ENCODE measurements around the gene AFTPH. TPM values are rescaled to one million over a fixed set of nuclear protein-coding genes. Genes with fewer than 3 reads are reported as not detected.

AFTPH gene
- total RNA-seq, 1 experiment from 2014 or later, result 40.5 TPM

DNA sequence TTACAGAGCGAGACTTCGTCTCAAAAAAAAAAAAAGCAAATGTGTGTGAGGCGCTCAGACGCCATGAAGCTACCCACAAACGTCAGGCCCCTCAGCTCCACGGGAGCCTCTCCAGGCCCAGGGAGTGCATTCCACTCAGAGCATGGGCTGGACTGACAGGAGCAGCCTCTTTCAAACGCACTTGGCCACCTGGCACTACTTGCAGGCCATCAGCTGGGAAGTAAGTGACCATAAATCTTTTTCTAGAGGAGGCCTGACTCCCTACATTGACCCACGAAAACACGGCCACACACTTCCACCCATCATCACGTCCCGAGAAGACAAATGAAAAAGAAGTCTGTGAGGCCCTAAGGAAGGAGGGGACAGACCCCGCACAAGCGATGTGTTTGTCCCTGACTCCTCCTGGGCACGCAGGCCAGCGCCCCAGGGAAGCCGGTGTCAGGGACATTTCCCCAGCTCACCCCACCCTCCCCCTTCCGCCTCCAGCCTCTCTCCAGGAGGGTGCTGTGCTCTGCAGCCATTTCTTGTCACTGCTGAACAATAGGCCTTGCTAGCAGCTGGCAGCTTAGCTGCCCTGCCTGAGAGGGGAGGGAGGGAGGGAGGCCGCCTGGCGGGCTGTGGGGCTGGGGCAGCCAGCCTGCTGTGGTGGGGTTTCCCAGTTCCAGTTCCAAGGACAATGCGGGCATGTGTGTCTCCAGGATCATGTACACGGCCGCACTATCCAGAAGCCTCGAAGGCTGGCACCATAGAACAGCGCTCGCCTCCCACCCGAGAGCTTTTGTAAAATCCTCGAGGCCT is 103.0 kb downstream of the AFTPH start:
- Histone ChIP-seq H3K9me3 (ENCODE audit: insufficient read depth, low read depth) (no peaks in the 10 kb centered on the region), H3F3A (ENCODE audit: insufficient read depth, low read depth) (peaks cover 14% of the 10 kb centered on the region; the same call in 1 of the 2 replicates), H3K4me3 (no peak overlapping the region), H4K20me1 (ENCODE audit: insufficient read depth) (0 out of 2 replicates have a peak, but pooled peaks cover 4% of the 10 kb centered on the region), H3K36me3 (ENCODE audit: low read depth) (0 out of 2 replicates have a peak, but pooled peaks cover 3% of the 10 kb centered on the region), H3K27ac (no peak overlapping the region), H3K79me2 (ENCODE audit: low read depth) (no peaks in the 10 kb centered on the region), H3K9me2 (ENCODE audit: insufficient read depth) (no peaks in the 10 kb centered on the region), H3K4me1 (replicated peaks; ENCODE audit: insufficient read depth) (no peaks in the 10 kb centered on the region), H3K4me2 (no peak overlapping the region), H2AFZ (no peak overlapping the region), H3K27me3 (ENCODE audit: insufficient read depth, low read depth) (no peaks in the 10 kb centered on the region)
- no peak for DNase-seq
- TF ChIP-seq, protein P1, sequence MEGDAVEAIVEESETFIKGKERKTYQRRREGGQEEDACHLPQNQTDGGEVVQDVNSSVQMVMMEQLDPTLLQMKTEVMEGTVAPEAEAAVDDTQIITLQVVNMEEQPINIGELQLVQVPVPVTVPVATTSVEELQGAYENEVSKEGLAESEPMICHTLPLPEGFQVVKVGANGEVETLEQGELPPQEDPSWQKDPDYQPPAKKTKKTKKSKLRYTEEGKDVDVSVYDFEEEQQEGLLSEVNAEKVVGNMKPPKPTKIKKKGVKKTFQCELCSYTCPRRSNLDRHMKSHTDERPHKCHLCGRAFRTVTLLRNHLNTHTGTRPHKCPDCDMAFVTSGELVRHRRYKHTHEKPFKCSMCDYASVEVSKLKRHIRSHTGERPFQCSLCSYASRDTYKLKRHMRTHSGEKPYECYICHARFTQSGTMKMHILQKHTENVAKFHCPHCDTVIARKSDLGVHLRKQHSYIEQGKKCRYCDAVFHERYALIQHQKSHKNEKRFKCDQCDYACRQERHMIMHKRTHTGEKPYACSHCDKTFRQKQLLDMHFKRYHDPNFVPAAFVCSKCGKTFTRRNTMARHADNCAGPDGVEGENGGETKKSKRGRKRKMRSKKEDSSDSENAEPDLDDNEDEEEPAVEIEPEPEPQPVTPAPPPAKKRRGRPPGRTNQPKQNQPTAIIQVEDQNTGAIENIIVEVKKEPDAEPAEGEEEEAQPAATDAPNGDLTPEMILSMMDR (conservative IDR thresholded peaks at IDR 0.05), result no peak
- TF ChIP-seq EZH2 (IDR thresholded peaks at IDR 0.05; ENCODE audit: low read depth), result no peak
- intact Hi-C loops (cut with micrococcal nuclease; ENCODE audit: unreplicated experiment), result no loop called here
- BruUV-seq (replicated peaks), result no TSS peak
- ChIA-PET POLR2A (ENCODE audit: unreplicated experiment) (no interaction called here), CTCF (no interaction called here)

DNA sequence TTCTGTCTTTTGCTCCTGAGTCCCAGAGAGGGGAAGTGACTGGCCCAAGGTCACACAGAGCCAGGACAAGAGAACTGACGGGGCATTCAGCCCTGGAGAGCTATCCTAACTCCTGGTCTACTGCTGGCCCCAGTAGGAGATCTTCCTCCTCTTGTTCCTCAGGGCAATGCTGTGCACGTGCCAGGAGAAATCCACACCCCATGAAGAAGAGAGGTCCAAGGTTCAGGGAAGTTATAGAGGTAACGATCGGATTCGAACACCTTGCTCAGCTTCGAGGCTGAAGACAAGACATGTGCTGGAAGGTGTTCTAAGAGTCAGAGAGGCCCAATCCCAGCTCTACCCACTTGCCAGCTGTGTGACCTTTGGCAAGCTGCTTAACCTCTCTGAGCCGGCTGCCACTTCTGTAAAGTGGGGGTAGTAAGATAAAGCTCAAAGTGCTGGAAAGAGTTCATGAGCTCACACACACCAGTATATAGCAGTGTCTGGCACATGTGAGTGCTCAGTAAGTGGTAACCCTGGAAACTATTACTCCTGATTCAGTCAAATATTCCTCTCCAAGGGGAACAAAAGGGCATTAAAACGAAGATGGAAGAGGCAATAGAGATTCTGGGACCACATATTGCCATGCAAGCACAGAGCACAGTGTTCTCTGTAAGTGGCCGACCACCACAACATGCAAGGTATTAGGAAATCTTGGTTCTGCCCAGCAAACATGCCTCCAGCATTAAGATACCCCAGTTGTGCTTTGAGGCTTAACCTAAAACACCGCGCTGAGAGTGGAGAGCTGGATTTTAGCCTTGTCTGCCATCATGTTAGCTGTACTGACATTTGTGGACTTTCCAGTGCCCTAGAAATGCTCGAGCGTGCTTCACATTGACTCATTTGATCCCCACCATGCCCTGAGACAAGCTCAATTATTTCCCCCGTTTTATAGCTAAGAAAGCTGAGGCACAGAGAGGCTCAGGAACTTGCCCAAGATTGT is 104.0 kb downstream of the AFTPH start:
- CTCF ChIA-PET, result interaction anchor here (0.6 kb wide), 1 partner anchor 21 kb away, joined by 3 read pairs; no protein-coding TSS in a partner anchor
- POLR2A ChIA-PET (ENCODE audit: unreplicated experiment), result no interaction called here
- 0 out of 2 replicates have a peak, but pooled peaks cover 3% of the 10 kb centered on the region for H3K36me3 ChIP-seq (ENCODE audit: low read depth)
- H3K27me3 ChIP-seq (ENCODE audit: insufficient read depth, low read depth), result no peaks in the 10 kb centered on the region
- H3K4me1 ChIP-seq (replicated peaks; ENCODE audit: insufficient read depth), result no peaks in the 10 kb centered on the region
- H3K79me2 ChIP-seq (ENCODE audit: low read depth), result peaks cover 5% of the 10 kb centered on the region; the same call in 1 of the 2 replicates
- H3K9me2 ChIP-seq (ENCODE audit: insufficient read depth), result no peaks in the 10 kb centered on the region
- H3K9me3 ChIP-seq (ENCODE audit: insufficient read depth, low read depth), result no peaks in the 10 kb centered on the region
- no peak for DNase-seq
- no peak overlapping the region for H3K27ac ChIP-seq
- no TSS peak for BruUV-seq (replicated peaks)
- H3K4me2 ChIP-seq, result no peak overlapping the region
- H4K20me1 ChIP-seq (ENCODE audit: insufficient read depth), result 0 out of 2 replicates have a peak, but pooled peaks cover 4% of the 10 kb centered on the region
- TF ChIP-seq, protein P1 (conservative IDR thresholded peaks at IDR 0.05), result no peak
- TF ChIP-seq EZH2 (IDR thresholded peaks at IDR 0.05; ENCODE audit: low read depth), result no peak
- peaks cover 14% of the 10 kb centered on the region; the same call in 1 of the 2 replicates for H3F3A ChIP-seq (ENCODE audit: insufficient read depth, low read depth)
- H2AFZ ChIP-seq, result no peak overlapping the region
- H3K4me3 ChIP-seq, result no peak overlapping the region
- intact Hi-C loops (cut with micrococcal nuclease; ENCODE audit: unreplicated experiment), result no loop called here

DNA sequence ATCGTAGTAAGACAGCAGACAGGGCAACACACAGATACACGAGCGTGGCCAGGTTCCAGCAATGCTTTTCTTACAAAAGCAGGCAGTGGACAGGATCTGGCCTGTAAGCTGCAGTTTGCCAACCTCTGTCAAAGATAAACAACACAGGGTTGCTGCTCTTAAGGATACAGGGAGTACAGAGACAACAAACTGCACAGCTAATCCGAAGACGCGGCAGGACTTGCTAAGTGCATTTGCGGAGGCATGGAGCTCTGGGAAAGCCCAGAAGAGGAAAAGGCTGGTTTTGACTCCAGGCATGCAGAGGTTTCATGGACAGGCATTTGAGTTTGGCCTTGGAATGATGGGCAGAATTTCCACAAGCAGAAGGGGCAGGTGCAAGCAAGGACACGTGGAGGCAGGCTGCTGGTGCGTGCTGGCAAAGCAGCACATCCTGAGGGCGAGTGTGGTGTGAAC is 105.2 kb downstream of the AFTPH start:
- peaks cover 14% of the 10 kb centered on the region for H3F3A ChIP-seq (ENCODE audit: insufficient read depth, low read depth)
- H2AFZ ChIP-seq, result no peak overlapping the region
- 0 out of 2 replicates have a peak, but pooled peaks cover 11% of the 10 kb centered on the region for H3K36me3 ChIP-seq (ENCODE audit: low read depth)
- H3K27ac ChIP-seq, result no peak overlapping the region
- H3K9me2 ChIP-seq (ENCODE audit: insufficient read depth), result no peaks in the 10 kb centered on the region
- H3K4me1 ChIP-seq (replicated peaks; ENCODE audit: insufficient read depth), result no peaks in the 10 kb centered on the region
- POLR2A ChIA-PET (ENCODE audit: unreplicated experiment), result no interaction called here
- no peaks in the 10 kb centered on the region for H3K27me3 ChIP-seq (ENCODE audit: insufficient read depth, low read depth)
- no peaks in the 10 kb centered on the region for H3K9me3 ChIP-seq (ENCODE audit: insufficient read depth, low read depth)
- no peak for DNase-seq
- peaks cover 14% of the 10 kb centered on the region; the same call in 1 of the 2 replicates for H3K79me2 ChIP-seq (ENCODE audit: low read depth)
- CTCF ChIA-PET, result interaction anchor here (0.6 kb wide), 1 partner anchor 209 kb away, joined by 4 read pairs; no protein-coding TSS in a partner anchor
- H3K4me2 ChIP-seq, result no peak overlapping the region
- no TSS peak for BruUV-seq (replicated peaks)
- intact Hi-C loops (cut with micrococcal nuclease; ENCODE audit: unreplicated experiment), result no loop called here
- TF ChIP-seq, protein P1 (conservative IDR thresholded peaks at IDR 0.05), result no peak
- no peak for TF ChIP-seq EZH2 (IDR thresholded peaks at IDR 0.05; ENCODE audit: low read depth)
- peaks cover 7% of the 10 kb centered on the region; the same call in 1 of the 2 replicates for H4K20me1 ChIP-seq (ENCODE audit: insufficient read depth)
- H3K4me3 ChIP-seq, result no peak overlapping the region
